Measurements from ENCODE around the gene PRPSAP2.

Gene PRPSAP2

DNA sequence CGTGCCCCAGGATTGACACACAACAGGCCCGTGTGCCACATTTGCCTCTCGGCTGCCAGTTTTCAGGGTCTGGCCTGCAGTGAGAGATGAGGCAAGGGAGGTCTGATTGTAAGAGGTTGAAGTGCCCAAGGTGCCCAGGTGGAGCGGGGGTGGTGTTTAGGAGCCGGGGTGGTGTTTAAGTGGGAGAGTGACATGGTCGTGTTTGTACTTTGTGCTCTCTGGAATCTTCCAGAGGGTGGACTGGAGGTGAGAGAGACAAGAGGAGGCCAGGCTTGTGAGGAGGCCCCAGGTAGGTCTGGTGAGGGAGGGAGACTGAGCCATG lies 104.5 kb downstream of the PRPSAP2 start:
- no peak for DNase-seq (ENCODE audit: low read depth)

GRCh38 chr17:18963126-18964017 lies 105.4 kb downstream of the PRPSAP2 start:
- DNase-seq (ENCODE audit: low read depth): no peak

- DNase-seq (ENCODE audit: low read depth): no peak
Observed at GRCh38 chr17:18964018-18964351, 106.1 kb downstream of the PRPSAP2 start.

DNA sequence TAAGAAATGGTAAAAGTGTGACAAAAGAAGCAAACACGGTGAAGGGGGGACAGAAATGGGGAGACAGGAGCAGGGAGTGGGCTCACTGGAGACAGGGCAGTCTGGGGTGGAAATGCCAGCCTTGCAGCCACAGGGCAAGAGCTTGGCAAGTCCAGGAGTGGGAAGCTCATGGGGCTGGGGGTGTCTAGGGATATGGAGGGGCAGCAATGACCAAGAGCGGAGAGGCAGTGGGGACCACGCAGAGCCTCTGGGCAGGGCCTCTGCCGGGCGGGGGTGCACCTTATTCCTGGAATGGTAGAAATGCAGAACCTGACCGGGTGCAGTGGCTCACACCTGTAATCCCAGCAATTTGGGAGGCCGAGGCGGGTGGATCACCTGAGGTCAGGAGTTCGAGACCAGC lies 106.6 kb downstream of the PRPSAP2 start:
- DNase-seq (ENCODE audit: low read depth): no peak

DNA sequence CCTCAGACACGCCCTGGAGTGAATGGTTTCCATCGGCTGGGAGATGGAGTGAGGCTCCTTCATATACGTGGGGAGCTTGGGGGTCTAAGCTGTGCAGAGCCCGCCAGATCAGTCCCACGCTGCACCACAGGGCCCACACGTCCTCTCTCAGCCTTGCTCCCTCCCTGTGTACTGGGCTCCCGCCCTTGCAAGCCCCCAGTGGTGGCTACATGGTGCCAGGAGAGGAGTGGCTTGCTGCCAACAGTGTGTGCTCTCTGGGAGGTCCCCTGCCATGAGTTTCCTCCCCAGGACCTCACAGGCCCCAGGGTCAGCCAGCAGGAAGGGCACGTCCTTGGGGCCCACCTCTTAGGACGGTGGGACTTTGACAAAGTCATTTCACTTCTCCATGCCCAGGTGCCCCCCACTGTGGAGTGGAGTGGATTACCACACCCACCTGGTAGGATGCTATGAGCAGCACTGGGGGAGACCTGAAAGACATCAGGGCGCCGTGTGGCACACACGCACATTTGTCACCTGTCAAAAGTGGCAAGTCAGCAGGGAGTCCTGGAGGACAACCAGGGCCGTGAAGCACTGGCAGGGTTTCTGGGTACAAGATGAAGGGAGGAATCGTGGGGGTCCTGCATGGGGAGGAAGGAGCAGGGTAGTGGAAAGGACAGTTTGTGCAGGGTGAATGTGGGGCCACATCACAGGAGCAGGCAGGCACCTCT lies 107.8 kb downstream of the PRPSAP2 start:
- no peak for DNase-seq (ENCODE audit: low read depth)

- DNase-seq (ENCODE audit: low read depth): peak; percentile 44
Observed at GRCh38 chr17:18966831-18967624, 109.1 kb downstream of the PRPSAP2 start.

DNA sequence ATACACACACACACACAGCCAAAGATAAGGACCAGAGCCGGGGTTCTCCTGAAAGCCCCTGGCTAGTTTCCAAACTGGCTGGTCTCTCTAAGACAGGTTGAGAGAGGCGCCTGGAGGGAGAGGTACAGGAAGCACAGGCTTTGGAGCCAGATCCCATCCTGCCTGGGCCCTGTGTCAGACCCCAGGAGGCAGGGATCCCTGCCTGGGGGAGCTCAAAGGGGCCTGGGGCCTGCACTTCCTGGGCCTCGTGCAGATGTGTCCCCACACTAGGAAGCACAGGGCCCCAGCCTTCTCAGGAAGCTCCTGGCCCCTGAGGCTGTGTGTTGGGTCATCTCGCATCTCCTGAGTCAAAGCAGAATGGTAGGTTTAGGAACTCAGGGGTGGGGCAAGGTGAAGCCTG lies 110.0 kb downstream of the PRPSAP2 start:
- no peak for DNase-seq (ENCODE audit: low read depth)

DNA sequence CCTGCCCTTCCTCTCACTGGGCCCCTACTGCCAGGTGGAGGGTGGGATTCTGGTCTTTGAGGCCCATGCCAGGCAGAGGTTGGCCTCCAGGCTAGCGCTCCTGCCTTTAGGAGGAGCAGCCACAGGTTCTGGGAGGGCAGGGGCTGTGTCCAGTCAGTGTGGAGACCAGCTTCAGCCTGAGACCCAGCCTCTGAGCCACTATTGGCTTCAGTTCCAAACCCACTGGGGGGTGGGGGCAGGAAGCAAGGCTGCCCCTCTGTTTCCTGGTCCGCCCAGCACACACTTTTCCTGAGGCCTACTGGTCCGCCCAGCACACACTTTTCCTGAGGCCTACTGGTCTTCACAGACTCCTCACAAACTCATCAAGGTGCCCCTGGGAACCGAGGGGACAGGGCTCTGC lies 110.4 kb downstream of the PRPSAP2 start:
- DNase-seq (ENCODE audit: low read depth): no peak

DNA sequence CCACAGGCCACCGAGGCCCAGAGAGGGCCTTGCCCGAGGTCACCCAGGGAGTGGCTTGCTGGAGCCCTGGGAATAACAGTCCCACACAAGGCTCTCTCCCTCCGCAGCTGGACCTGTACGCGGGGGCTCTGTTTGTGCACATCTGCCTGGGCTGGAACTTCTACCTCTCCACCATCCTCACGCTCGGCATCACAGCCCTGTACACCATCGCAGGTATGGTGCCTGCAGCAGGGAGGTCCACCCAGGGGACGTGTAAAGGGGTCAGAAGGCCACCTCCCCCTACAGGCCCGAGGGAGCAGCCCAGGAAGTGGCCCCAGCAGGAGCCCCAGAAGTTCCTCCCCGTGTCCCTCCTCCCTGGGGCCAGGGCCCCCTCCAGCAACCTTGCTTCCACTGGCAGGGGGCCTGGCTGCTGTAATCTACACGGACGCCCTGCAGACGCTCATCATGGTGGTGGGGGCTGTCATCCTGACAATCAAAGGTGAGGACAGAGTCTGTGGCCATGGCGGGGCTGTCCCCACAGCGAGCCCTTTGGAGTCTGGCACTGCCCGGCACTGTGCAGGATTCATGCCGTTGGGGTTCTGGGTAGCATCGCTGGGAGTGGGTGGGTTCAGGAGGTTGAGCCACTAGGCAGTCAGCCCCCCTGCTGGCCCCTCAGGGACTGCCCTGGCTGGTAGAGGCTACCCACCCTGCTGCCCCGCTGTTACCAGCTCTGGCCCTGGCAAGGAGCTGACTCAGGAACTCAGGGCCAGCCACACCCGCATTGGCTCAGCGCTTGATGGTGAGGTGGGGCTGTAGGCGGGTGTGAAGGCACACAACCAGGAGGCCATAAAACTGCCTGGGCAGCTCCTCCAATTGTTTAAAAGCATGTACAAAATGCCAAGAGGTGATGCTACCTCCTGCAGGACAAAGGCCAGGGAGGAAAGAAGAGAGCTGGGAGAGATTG lies 111.3 kb downstream of the PRPSAP2 start:
- DNase-seq (ENCODE audit: low read depth): no peak

GRCh38 chr17:18970582-18971480 lies 112.9 kb downstream of the PRPSAP2 start:
- no peak for DNase-seq (ENCODE audit: low read depth)

DNA sequence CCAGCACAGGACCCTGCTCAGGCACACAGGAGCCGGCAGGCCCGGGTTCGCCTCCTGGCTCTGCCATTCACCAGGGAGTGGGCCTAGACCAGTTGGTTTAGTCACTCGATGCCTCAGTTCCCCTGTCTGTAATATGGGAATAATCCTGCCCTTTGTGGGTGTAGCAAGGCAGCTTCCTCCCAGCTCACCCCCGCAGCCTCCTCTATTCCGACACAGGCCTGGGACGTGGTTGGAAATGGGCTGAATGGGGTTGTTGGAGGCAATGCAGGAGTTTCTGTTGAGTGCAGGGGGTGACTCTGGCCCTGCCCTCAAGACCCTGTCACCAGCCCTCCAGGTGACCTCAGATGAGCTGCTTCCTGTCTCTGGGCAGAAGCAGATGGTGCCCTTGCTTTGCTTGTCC lies 113.9 kb downstream of the PRPSAP2 start:
- DNase-seq (ENCODE audit: low read depth): no peak

DNA sequence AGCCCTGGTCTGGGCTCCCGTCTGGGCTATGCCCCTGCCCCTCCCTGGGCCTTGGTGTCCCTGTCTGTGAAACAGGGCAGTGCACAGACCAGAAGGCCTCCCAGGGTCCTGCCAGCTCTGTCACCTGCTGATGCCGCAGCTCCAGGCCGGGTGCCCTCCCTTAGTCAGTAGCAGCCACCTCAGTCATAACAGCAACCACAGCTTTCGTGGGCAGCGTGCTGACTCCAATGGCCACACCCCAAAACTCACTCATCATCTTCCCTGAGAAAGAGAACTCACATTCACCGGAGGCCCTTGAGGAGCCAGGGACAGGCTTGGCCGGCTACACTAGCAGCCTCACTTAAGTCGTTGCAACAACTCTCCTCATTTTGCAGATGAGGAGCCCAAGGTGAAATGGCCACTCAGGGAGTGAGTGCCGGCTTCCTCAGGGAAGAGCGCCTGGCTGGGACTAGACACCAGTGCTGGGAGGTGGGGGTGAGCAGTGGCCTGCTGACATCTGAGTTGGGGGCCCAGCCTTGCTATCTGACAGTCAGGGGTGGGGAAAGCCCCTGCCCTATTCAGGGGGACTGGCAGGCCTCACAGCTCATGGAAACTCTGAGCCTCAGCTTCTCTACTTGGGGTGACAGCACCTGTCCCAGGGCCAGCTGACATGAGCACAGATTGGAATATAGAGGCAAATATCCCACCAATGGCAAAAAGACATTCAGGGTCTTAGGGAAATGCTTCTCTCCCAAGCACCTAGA lies 116.6 kb downstream of the PRPSAP2 start:
- DNase-seq (ENCODE audit: low read depth): no peak

DNA sequence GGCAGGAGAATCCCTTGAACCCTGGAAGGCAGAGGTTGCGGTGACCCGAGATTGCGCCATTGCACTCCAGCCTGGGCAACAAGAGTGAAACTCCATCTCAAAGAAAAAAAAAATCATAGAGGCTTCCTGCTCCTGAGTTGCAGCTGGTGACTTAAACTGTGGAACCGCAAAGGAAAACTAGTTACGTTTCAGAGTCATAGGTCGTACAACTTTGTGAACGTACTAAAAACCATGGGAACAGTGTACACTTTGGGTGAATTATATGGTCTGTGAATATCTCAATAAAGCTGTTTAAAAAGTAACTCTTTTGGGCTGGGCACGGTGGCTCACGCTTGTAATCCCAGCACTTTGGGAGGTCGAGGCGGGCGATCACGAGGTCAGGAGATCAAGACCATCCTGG lies 117.7 kb downstream of the PRPSAP2 start:
- DNase-seq (ENCODE audit: low read depth): no peak

DNA sequence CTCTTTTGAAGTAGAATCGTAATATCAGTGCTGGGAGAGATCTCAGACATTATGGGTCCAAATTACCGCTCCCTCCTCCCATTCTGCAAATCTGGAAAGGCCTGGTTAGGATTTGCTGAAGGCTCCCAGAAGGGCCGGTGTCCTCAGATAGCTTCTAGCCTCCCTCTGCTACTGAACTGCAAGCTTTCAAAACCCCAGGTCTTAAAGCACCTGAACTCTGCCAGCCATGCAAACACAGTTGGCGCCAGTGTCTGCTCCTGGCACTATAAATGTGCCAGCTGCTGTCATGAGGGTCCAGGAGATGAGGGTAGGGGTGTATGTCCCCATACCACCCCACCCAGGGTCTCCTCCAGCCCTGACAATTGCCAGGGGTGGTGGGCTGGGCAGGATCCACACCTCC lies 118.3 kb downstream of the PRPSAP2 start:
- DNase-seq (ENCODE audit: low read depth): no peak

DNA sequence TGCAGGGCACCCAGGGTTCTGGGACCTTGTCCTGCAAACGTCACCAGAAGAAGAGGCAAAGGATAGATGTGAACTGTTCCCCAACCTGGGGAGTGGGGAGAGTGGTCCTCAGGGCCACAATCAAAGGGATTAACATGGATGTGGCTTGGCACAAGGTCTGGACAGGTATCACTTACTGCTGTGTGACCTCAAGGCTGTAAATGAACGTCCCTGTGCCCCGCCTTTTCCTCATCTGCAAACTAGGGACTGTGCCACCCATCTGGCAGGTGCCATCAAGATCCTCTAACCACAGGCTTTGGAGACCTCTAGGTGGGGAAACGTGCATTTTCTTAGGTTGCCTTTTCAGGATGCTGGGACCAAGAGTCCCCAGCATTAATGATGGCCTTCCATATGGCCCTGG lies 119.1 kb downstream of the PRPSAP2 start:
- DNase-seq (ENCODE audit: low read depth): no peak

DNA sequence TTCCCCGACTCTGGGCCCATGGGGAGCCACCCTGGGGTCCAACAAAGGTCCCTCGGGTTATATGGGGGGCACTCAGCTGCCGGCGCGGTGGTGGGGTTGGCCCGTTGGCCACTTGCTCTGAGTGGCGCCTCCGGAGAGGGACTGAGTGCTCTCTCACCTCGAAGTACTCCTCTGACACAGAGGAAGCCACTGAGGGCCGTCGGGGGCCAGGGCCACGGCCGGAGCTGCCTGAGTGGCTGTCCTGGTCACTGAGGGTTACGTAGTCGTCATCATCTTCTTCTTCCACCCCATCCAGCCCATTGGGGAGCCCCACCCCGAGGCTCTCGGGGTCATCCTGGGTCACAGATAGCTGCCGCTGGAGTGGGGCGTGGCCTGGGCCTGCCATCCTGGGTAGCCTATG lies 119.7 kb downstream of the PRPSAP2 start:
- DNase-seq (ENCODE audit: low read depth): no peak

DNA sequence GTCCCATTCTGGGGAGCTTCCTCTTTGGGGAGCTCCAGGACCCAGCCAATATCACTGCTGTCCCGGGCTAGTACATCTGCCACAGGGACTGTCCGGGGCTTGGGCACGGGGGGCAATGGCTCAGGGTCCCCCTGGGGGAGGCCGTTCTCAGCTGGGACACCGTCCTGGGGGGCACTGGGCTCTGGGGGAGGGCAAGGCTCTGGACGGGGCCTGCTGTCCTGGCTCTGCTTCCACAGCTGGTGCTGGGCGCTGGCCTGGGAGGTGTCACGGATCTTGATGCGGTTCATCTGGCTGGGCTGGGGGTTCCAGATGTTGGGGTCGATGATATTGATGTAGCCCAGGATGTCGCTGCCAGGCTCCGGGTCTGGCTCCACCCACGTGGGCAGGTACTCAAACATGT lies 120.1 kb downstream of the PRPSAP2 start:
- no peak for DNase-seq (ENCODE audit: low read depth)

DNA sequence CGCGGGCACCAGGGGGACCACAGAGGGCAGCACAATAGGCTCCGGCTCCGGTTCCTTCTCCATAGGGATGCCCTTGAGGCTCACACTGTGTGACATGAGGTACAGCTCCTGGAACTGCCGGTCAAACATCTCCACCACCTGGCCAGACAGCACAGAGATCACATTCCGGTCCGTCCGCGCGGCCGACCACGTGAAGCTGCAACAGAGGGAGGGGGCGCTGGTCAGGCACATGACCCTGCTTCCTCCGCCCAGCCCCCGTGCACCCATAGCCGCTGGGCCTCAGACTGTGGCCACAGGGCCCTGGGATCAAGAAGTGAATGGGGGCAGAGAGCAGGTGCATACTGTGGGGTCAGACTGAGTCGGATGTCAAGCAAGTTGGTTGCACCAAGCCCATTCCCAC lies 120.7 kb downstream of the PRPSAP2 start:
- no peak for DNase-seq (ENCODE audit: low read depth)

Measured in fibroblast of gingiva (primary cell).